ENCODE data around the gene DNTTIP2. TPM values are rescaled to one million over a fixed set of nuclear protein-coding genes. Genes with fewer than 3 reads are reported as not detected.
"Not testable (repeated sequence)": the region's sequence is repeated elsewhere in the genome, so short reads cannot be mapped to it uniquely, and the experiment has no call there.

DNTTIP2 gene
- total and polyA plus RNA-seq, 2 experiments from 2014 or later = 34.4 to 43.6 TPM

DNA sequence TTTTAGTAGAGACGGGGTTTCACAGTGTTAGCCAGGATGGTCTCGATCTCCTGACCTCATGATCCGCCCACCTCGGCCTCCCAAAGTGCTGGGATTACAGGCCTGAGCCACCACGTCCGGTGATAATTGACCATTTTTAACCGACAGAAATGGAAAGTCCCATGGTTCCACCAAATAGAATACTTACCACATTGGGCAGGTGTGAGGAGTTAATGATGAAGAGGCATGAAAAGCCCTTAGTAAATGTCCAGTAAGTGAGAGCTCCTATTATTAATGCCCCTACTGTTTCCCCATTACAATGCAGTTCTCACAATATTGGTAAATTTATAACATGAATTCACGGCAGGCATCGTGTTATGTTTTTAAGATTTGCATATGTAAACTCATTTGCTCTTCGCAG lies 38.3 kb upstream of the DNTTIP2 start:
- Histone ChIP-seq H3K9me3 (ENCODE audit: low read depth) (no peaks in the 10 kb centered on the region), H2AFZ (no peak overlapping the region), H3K36me3 (replicated peaks; ENCODE audit: insufficient read depth, low read depth) (no peaks in the 10 kb centered on the region), H3K4me2 (no peak overlapping the region), H3K4me3 (no peak overlapping the region), H3K27ac (no peak overlapping the region), H3K9me2 (replicated peaks; ENCODE audit: insufficient read depth) (no peaks in the 10 kb centered on the region), H4K20me1 (ENCODE audit: insufficient read depth, poor library complexity, severe bottlenecking) (no peaks in the 10 kb centered on the region), H3K27me3 (no peaks in the 10 kb centered on the region), H3K79me2 (no peaks in the 10 kb centered on the region), H3K4me1 (ENCODE audit: insufficient read depth) (no peaks in the 10 kb centered on the region)
- TF ChIP-seq, protein P1, sequence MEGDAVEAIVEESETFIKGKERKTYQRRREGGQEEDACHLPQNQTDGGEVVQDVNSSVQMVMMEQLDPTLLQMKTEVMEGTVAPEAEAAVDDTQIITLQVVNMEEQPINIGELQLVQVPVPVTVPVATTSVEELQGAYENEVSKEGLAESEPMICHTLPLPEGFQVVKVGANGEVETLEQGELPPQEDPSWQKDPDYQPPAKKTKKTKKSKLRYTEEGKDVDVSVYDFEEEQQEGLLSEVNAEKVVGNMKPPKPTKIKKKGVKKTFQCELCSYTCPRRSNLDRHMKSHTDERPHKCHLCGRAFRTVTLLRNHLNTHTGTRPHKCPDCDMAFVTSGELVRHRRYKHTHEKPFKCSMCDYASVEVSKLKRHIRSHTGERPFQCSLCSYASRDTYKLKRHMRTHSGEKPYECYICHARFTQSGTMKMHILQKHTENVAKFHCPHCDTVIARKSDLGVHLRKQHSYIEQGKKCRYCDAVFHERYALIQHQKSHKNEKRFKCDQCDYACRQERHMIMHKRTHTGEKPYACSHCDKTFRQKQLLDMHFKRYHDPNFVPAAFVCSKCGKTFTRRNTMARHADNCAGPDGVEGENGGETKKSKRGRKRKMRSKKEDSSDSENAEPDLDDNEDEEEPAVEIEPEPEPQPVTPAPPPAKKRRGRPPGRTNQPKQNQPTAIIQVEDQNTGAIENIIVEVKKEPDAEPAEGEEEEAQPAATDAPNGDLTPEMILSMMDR (IDR thresholded peaks at IDR 0.05; ENCODE audit: poor library complexity) = no peak
- no peak for TF ChIP-seq EZH2 (IDR thresholded peaks at IDR 0.05; ENCODE audit: borderline replicate concordance)
- no peak for TF ChIP-seq EZH2phosphoT487 (IDR thresholded peaks at IDR 0.05; ENCODE audit: low read depth, severe bottlenecking, unreplicated experiment)
- DNase-seq (ENCODE audit: low spot score) = no peak
- WGBS (ENCODE audit: low lambda C conversion rate, missing lambda C conversion rate) = 97% methylated on average over 10 of the region's 10 CpGs

DNA sequence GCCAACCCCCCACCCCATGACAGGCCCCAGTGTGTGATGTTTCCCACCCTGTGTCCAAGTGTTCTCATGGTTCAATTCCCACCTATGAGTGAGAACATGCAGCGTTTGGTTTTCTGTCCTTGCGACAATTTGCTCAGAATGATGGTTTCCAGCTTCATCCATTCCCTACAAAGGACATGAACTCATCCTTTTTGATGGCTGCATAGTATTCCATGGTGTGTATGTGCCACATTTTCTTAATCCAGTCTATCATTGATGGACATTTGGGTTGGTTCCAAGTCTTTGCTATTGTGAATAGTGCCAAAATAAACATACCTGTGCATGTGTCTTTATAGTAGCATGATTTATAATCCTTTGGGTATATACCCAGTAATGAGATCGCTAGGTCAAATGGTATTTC lies 31.9 kb upstream of the DNTTIP2 start:
- not testable (repeated sequence) for H3K9me3 ChIP-seq (ENCODE audit: low read depth); H2AFZ ChIP-seq; H3K36me3 ChIP-seq (replicated peaks; ENCODE audit: insufficient read depth, low read depth); H3K27me3 ChIP-seq; H3K27ac ChIP-seq; H3K4me2 ChIP-seq; H4K20me1 ChIP-seq (ENCODE audit: insufficient read depth, poor library complexity, severe bottlenecking); H3K9me2 ChIP-seq (replicated peaks; ENCODE audit: insufficient read depth); H3K4me3 ChIP-seq; DNase-seq (ENCODE audit: low spot score)
- Histone ChIP-seq H3K79me2 (peaks cover 23% of the 10 kb centered on the region), H3K4me1 (ENCODE audit: insufficient read depth) (peaks cover 11% of the 10 kb centered on the region)
- 99% methylated on average over 3 of the region's 3 CpGs for WGBS (ENCODE audit: low lambda C conversion rate, missing lambda C conversion rate)

DNA sequence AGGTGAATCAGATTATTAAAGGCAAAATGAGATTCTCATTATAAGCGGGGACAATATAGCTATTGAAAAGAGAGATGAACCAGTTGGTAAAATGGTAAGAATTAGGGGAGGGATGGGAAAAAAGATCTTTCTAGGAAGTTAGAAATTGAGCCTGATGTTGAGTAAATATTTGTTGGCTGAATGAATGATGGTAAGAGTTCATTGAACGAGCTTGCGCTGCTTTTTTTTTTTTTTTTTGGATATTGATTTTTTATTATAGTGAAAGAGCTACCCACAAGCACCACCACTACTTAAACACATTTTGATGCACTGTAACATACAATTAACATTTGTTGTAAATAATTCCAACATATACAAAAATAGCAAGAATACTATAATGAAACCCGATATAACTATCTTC lies 31.3 kb upstream of the DNTTIP2 start:
- WGBS (ENCODE audit: low lambda C conversion rate, missing lambda C conversion rate) = 95% methylated on average over 4 of the region's 4 CpGs
- no peaks in the 10 kb centered on the region for H3K27me3 ChIP-seq
- H3K27ac ChIP-seq = no peak overlapping the region
- no peak overlapping the region for H3K4me3 ChIP-seq
- no peak overlapping the region for H2AFZ ChIP-seq
- no peaks in the 10 kb centered on the region for H4K20me1 ChIP-seq (ENCODE audit: insufficient read depth, poor library complexity, severe bottlenecking)
- DNase-seq (ENCODE audit: low spot score) = no peak
- no peaks in the 10 kb centered on the region for H3K9me3 ChIP-seq (ENCODE audit: low read depth)
- no peaks in the 10 kb centered on the region for H3K36me3 ChIP-seq (replicated peaks; ENCODE audit: insufficient read depth, low read depth)
- no peak for TF ChIP-seq EZH2phosphoT487 (IDR thresholded peaks at IDR 0.05; ENCODE audit: low read depth, severe bottlenecking, unreplicated experiment)
- TF ChIP-seq EZH2 (IDR thresholded peaks at IDR 0.05; ENCODE audit: borderline replicate concordance) = no peak
- TF ChIP-seq, protein P1 (IDR thresholded peaks at IDR 0.05; ENCODE audit: poor library complexity) = no peak
- H3K79me2 ChIP-seq = peaks cover 24% of the 10 kb centered on the region
- peaks cover 11% of the 10 kb centered on the region for H3K4me1 ChIP-seq (ENCODE audit: insufficient read depth)
- H3K9me2 ChIP-seq (replicated peaks; ENCODE audit: insufficient read depth) = no peaks in the 10 kb centered on the region
- H3K4me2 ChIP-seq = peak overlapping the region; percentile 78

GRCh38 chr1:93909146-93910050 lies 30.4 kb upstream of the DNTTIP2 start, which contains the start of gene GCLM:
GCLM (minus strand) TSS chr1:93909430; CDS start chr1:93909163, 267 bp downstream.
- Histone ChIP-seq H3K9me3 (ENCODE audit: low read depth) (no peaks in the 10 kb centered on the region), H3K79me2 (peaks cover 27% of the 10 kb centered on the region), H3K9me2 (replicated peaks; ENCODE audit: insufficient read depth) (no peaks in the 10 kb centered on the region), H3K36me3 (replicated peaks; ENCODE audit: insufficient read depth, low read depth) (no peaks in the 10 kb centered on the region), H3K4me3 (peak within 1 kb of the TSS; percentile 68), H3K27me3 (no peaks in the 10 kb centered on the region), H4K20me1 (ENCODE audit: insufficient read depth, poor library complexity, severe bottlenecking) (no peaks in the 10 kb centered on the region), H3K4me2 (peak within 1 kb of the TSS; percentile 78), H3K4me1 (ENCODE audit: insufficient read depth) (peaks cover 11% of the 10 kb centered on the region), H2AFZ (peak within 1 kb of the TSS; percentile 53), H3K27ac (peak within 1 kb of the TSS; percentile 79)
- TF ChIP-seq, protein P1 (IDR thresholded peaks at IDR 0.05; ENCODE audit: poor library complexity) = peak; percentile 89
- no peak for TF ChIP-seq EZH2phosphoT487 (IDR thresholded peaks at IDR 0.05; ENCODE audit: low read depth, severe bottlenecking, unreplicated experiment)
- peak; percentile 96 for DNase-seq (ENCODE audit: low spot score)
- WGBS (ENCODE audit: low lambda C conversion rate, missing lambda C conversion rate) = 2% methylated on average over 62 of the region's 102 CpGs

All from hepatocyte (in vitro differentiated cells).